DND-41 (cell line): Measurements from ENCODE around the gene PLAA.

Experiments used
- ATAC-seq: fragments of 200-7000 bp; cut with Tn5 transposase; 3 replicates; pipeline ENCODE4 v1.9.1; 2021; ENCODE audit warnings: low read depth; ENCODE audit not compliant: insufficient read depth
- DNase-seq: peaks from one replicate; pipeline ENCODE4 v3.0.0-alpha.2; 2020
- H2AFZ ChIP-seq: 2 replicates; pipeline ENCODE4 v1.6.0; 2012; ENCODE audit warnings: low read depth, low read length
- H3K27ac ChIP-seq: 2 replicates; pipeline ENCODE4 v1.5.1; 2012; ENCODE audit warnings: low read length, inconsistent platforms
- H3K27me3 ChIP-seq: fragments of 200-600 bp; sonication (generic); 2 replicates; pipeline ENCODE4 v1.6.0; 2012; ENCODE audit warnings: low read length, mild to moderate bottlenecking, inconsistent platforms; ENCODE audit not compliant: insufficient read depth, poor library complexity
- H3K36me3 ChIP-seq: 2 replicates; pipeline ENCODE4 v1.5.1; 2012; ENCODE audit warnings: low read length, inconsistent platforms; ENCODE audit not compliant: insufficient read depth
- H3K4me1 ChIP-seq: 2 replicates; pipeline ENCODE4 v1.5.1; 2012; ENCODE audit warnings: mild to moderate bottlenecking, low read length; ENCODE audit not compliant: insufficient read depth
- H3K4me2 ChIP-seq: 2 replicates; pipeline ENCODE4 v1.6.0; 2012; ENCODE audit warnings: mild to moderate bottlenecking, moderate library complexity, low read length, inconsistent platforms; ENCODE audit not compliant: insufficient read depth
- H3K4me3 ChIP-seq, 2 experiments: fragments of 200-600 bp in 1 of 2; shearing (Covaris generic) in 1 of 2; 2 replicates each; pipeline ENCODE4 v1.5.1; 2012 to 2016; ENCODE audit warnings: inconsistent platforms in 2 of 2, low read length in 2 of 2, mild to moderate bottlenecking in 2 of 2, low read depth in 1 of 2, moderate library complexity in 1 of 2
- H3K79me2 ChIP-seq: 2 replicates; pipeline ENCODE4 v1.6.0; 2012; ENCODE audit warnings: low read length, inconsistent platforms; ENCODE audit not compliant: insufficient read depth
- H3K9ac ChIP-seq: 2 replicates; pipeline ENCODE4 v1.6.0; 2012; ENCODE audit warnings: low read depth, mild to moderate bottlenecking, inconsistent platforms, low read length, moderate library complexity
- H3K9me3 ChIP-seq: 2 replicates; pipeline ENCODE4 v1.5.1; 2012; ENCODE audit warnings: low read length, moderate library complexity, mild to moderate bottlenecking, inconsistent platforms; ENCODE audit not compliant: insufficient read depth, severe bottlenecking
- H4K20me1 ChIP-seq: 2 replicates; pipeline ENCODE4 v1.6.0; 2012; ENCODE audit warnings: low read length; ENCODE audit not compliant: insufficient read depth
- CTCF ChIP-seq: IDR thresholded peaks from 2 replicates; pipeline ENCODE4 v1.5.1; 2012; ENCODE audit warnings: borderline replicate concordance, low read length, moderate library complexity, mild to moderate bottlenecking; ENCODE audit not compliant: poor library complexity, severe bottlenecking; ENCODE audit errors: extremely low read depth
- EZH2 ChIP-seq: IDR thresholded peaks from 3 replicates; pipeline ENCODE4 v1.6.1; 2012; ENCODE audit warnings: borderline replicate concordance, low read depth, mild to moderate bottlenecking, moderate library complexity, low read length, inconsistent platforms; ENCODE audit not compliant: severe bottlenecking

Gene PLAA

DNA sequence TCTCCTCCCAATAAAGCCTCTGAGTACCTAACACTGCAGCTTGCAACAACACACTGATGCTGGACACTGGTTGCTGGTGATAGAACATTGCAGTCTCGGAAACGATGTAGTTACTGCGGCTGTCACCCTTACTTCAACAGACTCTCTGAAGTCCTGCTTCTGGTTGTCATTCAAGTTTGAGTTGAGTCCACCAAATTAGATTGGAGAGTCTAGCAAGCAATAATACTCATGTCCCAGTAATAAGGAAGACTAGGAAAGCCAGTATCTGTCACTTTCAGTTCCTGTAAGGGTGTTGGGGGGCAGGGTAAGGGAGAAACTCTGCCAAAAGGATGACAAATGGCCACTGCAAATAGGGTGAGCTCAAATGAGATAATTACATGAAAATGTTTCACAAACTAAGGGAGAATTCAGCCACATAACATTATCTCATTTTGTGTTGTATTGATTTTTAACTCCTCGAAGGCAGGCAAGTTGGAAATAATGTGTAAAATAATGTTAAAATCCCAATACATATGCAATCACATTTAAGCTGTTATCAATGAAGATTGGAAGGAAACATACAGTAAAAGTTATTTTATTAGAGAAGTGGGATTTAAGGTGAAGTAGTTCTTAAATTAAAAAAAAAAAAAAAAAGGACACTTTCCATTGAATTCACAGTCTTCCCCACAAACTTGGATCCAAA lies 8.3 kb upstream of the PLAA start:
- Histone ChIP-seq H3K4me1 (peaks cover 28% of the 10 kb centered on the region), H3K9me3 (no peaks in the 10 kb centered on the region), H3K27me3 (no peaks in the 10 kb centered on the region), H3K9ac (peak overlapping the region; percentile 75), H3K79me2 (peaks cover 22% of the 10 kb centered on the region), H3K4me2 (peak overlapping the region; percentile 70), H3K4me3 (peak overlapping the region; percentile 38 to 67; a peak in 3 of 4 replicates), H3K27ac (peak overlapping the region; percentile 95), H2AFZ (peak overlapping the region; percentile 96), H4K20me1 (no peaks in the 10 kb centered on the region), H3K36me3 (no peaks in the 10 kb centered on the region)
- no peak for DNase-seq
- ATAC-seq: no peak
- no peak for TF ChIP-seq EZH2
- no peak for TF ChIP-seq CTCF

GRCh38 chr9:26954050-26954508 lies 7.0 kb upstream of the PLAA start:
- Histone ChIP-seq H3K27me3 (no peaks in the 10 kb centered on the region), H2AFZ (no peak overlapping the region), H3K9ac (no peak overlapping the region), H3K9me3 (no peaks in the 10 kb centered on the region), H3K4me3 (no peak overlapping the region), H3K4me1 (peaks cover 28% of the 10 kb centered on the region), H3K36me3 (no peaks in the 10 kb centered on the region), H3K79me2 (peaks cover 22% of the 10 kb centered on the region), H3K27ac (no peak overlapping the region), H4K20me1 (no peaks in the 10 kb centered on the region), H3K4me2 (no peak overlapping the region)
- DNase-seq (no peak), ATAC-seq (no peak)
- TF ChIP-seq EZH2 (no peak), CTCF (no peak)

DNA sequence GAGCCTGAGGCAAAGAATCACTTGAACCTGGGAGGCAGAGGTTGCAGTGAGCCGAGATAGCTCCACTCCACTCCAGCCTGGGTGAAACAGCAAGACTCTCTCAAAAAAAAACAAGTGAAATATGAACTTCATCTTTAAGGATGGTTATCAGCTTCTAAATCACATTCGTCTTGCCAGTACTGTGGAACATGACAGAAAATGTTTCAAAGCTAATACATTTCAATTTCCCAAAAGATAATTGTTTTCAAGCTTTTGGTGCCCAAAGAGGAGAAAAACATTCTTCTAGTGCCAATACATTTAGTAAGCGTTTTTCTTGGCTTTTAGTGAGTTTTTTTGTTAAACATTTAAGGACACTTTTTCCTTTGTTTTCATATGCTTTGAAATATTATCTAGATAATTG lies 4.8 kb upstream of the PLAA start:
- Histone ChIP-seq H3K27ac (no peak overlapping the region), H3K36me3 (no peaks in the 10 kb centered on the region; the same call in 1 of the 2 replicates), H3K4me3 (no peak overlapping the region), H3K27me3 (no peaks in the 10 kb centered on the region), H3K9me3 (no peaks in the 10 kb centered on the region), H2AFZ (no peak overlapping the region), H4K20me1 (no peaks in the 10 kb centered on the region), H3K4me1 (peaks cover 22% of the 10 kb centered on the region), H3K9ac (no peak overlapping the region), H3K4me2 (no peak overlapping the region), H3K79me2 (peaks cover 10% of the 10 kb centered on the region)
- no peak for TF ChIP-seq CTCF
- no peak for TF ChIP-seq EZH2
- ATAC-seq: no peak
- DNase-seq: no peak
